Adipose tissue (tissue), 3 donors: ENCODE measurements around the gene CLCNKA. TPM values are rescaled to one million over a fixed set of nuclear protein-coding genes. Genes with fewer than 3 reads are reported as not detected.

Source experiments
- H3K27ac ChIP-seq: one replicate; pipeline ENCODE4 v1.5.1; 2013; ENCODE audit warnings: low read depth, low read length
- WGBS, 3 donors: extraction: QIAGEN DNeasy Blood & Tissue Kit; methylation state at CpG; one replicate each; pipeline ENCODE4 v1.1.7; 2013; 5-methylcytosine and 5-hydroxymethylcytosine counted together
- polyA plus RNA-seq, 3 donors: library from polyadenylated mRNA; stranded (reverse); fragments of 200-250 nt; gene quantifications; one replicate each; pipeline ENCODE4 v1.2.3, GENCODE V29; 2013
- donor health status: healthy with polysubstance abuse.
- donor health status: Bipolar disorder and iron deficiency.
- donor health status: healthy.

Gene CLCNKA
- polyA plus RNA-seq, 3 donors, result 0.22 to 2.4 (median 0.79) TPM

DNA sequence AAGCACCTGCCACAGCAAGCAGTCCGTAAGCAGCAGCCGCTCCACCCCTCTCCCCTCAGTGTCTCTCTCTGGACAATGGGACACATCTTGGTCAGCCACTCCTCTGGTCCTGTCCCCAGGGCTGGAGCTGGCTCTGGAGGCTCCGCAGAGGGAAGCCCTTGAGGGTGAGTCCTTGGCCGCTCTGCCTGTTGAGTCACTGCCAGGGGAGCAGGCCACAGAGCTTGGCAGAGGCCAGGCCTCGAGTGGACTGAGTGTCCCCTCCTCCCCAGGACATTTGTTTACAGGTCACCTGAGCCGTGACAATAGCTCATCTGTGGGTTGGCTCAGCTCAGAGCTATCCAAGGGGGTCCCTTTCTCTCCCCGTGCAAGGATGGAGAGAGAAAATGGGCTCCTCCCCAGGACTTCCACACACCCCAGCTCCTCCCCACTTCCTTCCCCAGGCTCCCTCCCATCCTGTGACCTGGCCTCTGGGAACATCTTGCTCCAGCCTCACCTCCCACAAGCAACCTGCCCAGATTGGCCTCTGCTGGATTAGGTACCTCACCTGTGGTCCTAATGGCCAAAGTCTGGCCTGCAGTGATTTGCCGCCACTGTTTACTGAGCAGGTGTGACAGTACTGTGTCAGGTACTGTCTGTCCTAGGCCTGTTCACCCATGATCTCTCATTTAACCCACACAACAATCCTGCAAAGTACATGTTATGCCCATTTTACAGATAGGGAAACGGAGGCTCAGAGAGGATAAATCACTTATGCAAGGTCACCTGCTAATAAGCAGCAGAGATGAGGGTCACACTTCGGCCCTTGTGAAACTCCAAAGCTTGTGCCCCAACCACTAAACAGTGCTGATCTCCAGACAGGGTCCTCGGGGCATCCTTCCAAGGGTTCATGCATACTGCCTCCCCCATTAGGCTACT is 46.8 kb downstream of the CLCNKA start:
- WGBS, 3 donors, result 53 to 63% (median 59%) methylated on average over 11 of the region's 11 CpGs
- H3K27ac ChIP-seq, result no peak overlapping the region

DNA sequence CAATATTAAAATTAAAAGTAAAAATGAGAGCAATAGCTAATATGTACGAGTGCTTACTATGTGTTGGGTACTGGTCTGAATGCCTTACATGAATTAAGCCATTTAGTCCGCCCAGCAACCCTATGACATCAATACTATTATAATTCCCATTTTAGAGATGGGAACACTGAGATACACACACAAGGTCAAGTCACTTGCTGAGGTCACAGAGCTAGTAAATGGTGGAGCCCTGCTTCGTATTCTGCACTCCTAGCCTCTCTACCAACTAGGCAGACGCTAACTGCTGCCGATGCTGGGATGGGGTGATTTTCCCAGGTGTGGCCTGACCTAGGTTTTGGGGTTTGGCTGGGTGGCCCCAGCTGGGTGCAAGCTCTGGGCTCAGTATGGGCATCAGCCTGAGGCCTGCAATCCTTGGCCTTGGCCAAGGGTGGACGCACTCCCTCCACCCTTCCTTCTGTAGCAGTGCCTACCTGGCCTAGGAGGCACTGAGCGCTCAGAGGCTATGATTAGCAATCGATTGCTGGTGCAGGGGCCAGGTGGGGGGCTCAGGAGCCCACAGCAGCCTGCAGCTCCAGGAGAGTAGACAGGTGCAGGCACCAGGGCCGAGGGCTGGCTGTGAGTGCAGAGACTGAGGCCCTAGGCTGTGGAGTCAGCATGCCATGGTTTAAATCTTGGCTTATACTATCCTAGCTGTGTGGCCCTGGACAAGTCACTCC is 49.0 kb downstream of the CLCNKA start:
- no peak overlapping the region for H3K27ac ChIP-seq
- 88 to 91% (median 90%) methylated on average over 9 of the region's 9 CpGs for WGBS, 3 donors

DNA sequence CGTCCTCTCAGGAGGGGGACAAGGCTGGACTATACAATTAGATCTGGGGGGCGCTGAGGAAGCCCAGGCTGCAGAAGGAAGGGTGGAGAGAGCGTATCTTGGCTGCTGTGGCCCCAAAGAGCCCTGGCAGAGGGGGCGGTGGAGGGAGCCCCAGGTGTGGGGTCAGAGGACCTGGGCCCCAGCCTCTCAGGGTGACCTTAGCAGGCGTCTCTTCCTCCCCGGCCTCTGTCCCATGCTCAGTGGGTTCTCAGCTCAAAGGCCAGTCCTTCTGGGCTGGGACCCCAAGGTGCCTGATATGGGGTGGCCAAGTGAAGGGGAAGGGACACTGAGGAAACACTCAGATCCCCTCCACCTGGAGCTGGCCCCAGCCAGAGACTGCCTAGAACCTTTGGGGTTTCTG is 49.8 kb downstream of the CLCNKA start:
- no peak overlapping the region for H3K27ac ChIP-seq
- 93 to 97% (median 94%) methylated on average over 6 of the region's 6 CpGs for WGBS, 3 donors

DNA sequence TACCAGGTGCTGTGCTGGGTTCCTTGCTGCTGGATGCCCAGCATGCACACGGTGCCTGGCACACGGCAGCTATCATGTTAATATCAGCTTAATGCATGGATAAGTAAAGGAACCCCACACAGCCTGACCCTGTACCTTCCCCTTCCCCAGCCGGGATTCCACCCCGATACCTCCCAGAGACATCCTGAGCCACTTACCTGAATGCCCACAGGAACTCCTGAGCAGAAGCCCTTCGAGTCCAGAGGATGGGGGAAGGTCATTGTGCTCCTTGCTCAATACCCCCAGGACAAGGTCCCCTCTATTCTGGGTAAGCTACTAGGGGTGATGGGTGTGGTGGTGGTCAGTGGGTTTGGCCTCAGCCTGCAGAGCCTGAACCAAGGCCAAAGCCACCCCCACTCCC is 50.3 kb downstream of the CLCNKA start:
- WGBS, 3 donors, result 74 to 92% (median 86%) methylated on average over 5 of the region's 5 CpGs
- H3K27ac ChIP-seq, result no peak overlapping the region

DNA sequence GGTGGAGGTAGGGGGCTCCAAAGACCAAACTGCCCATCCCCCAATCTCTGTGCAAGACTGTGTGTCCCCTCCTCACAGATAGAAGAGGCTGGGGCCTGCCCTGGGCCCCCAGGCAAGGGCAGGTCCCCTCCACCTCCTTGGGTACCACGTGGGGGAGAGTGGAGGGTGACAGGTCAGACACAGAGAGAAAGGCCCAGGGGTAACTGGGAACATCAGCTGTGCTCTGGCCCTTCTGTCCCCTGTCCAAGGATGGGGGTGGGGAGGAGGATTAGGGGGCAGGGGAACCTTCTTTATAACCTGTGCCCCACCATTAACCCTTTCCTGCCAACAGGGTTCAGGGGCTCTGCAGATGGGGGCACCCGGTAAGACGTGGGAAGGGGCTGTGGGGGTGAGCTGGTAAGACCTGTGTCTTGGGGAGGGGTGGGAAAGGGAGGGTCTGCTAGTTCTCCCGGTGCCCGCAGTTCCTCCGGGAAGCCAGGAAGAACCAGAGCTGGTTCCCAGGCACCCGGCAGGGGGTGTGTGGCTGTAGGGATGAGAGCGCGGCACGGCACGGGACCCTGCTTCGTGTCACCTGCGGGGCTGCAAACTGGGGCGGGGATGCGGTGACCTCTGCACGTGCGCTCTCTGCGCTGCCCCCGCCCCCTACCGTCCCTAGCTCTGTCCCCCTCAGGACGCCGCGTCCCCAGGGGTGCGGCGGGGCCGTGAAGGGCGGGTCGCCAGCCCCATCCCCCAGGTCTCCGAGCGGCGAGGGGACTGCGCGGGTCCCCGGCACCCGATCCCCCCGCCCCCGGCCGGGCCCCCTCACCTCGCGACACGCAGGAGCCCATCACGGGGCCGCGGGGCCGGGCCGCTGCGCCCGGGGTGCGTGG is 51.0 kb downstream of the CLCNKA start:
- 7 to 14% (median 10%) methylated on average over 31 to 49 of the region's 49 CpGs for whole genome bisulfite sequencing, 3 donors
- no peak overlapping the region for H3K27ac ChIP-seq

DNA sequence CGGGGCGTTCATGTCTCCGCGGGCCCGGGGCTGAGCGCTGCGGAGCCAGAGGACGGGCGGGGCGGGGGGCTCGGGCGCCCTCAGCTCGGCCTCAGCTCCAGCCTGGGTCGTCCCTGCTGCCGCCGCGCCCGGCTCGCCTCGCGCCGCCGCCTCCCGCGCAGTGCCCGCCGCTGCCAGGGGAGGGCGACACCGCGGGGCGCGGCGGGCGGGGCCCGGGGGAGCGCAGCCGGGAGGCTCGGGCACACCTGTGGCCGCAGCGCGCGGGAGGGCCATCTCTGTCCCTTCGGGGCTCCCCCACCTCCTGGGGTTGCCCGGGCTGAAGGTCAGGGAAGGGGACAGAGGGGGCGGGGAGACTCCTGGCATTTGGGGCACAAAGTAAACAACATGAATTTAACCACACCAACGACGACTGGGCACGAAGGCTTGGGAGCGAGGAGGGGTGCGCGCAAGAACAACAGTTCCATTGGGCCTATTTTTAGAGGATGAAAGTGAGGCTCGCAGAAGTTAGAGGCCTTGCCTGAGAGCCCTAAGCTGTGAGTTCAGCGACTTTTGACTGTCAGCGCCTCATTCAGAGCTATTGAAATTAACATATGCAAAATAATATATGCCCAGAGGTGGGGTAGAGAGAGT is 51.8 kb downstream of the CLCNKA start, which contains the start of gene FAM131C:
Gene FAM131C (minus strand): TSS at position 162 of the 630 bp plus-strand sequence. CDS start 209 bp downstream, outside the sequence.
- H3K27ac ChIP-seq, result no peak within 1 kb of the TSS
- WGBS, 3 donors, result 3 to 5% (median 3%) methylated on average over 37 to 54 of the region's 54 CpGs

- WGBS, 3 donors, result 82 to 93% (median 92%) methylated on average over 5 of the region's 5 CpGs
- H3K27ac ChIP-seq, result no peak overlapping the region
Observed at GRCh38 chr1:16074217-16074616, 52.4 kb downstream of the CLCNKA start.

DNA sequence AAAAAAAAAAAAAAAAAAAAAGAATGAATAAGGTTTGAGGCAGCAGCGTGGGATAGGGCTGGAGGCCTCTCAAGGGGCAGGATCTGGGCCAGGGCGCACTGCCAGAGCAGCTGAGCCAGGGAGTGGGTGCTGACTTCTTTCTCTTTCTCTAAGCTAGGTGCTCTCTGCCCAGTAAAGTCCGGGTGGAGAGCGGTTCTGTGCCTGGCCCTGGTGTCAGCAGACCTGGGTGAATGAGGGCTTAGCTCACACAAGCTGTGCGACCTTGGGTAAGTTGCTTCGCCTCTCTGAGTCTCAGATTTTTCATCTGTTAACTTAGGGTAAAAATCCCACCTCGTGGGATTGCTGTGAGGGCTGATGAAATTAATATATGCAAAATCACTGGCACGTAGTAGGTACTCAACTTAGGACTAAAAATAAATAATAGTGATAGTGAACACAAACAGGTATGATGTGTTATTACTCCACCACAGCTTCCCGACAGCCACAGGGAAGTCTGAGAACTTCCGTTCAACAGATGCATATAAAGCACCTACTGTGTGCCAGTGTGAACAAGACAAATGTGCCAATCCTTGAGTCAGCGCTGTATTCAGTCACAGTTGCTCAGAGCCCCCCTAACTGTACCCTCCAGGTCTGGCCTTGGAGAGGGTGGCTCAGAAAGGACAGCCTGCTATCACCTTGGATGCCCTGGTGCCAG is 53.6 kb downstream of the CLCNKA start:
- no peak overlapping the region for H3K27ac ChIP-seq
- 67 to 70% (median 69%) methylated on average over 11 of the region's 11 CpGs for WGBS, 3 donors

DNA sequence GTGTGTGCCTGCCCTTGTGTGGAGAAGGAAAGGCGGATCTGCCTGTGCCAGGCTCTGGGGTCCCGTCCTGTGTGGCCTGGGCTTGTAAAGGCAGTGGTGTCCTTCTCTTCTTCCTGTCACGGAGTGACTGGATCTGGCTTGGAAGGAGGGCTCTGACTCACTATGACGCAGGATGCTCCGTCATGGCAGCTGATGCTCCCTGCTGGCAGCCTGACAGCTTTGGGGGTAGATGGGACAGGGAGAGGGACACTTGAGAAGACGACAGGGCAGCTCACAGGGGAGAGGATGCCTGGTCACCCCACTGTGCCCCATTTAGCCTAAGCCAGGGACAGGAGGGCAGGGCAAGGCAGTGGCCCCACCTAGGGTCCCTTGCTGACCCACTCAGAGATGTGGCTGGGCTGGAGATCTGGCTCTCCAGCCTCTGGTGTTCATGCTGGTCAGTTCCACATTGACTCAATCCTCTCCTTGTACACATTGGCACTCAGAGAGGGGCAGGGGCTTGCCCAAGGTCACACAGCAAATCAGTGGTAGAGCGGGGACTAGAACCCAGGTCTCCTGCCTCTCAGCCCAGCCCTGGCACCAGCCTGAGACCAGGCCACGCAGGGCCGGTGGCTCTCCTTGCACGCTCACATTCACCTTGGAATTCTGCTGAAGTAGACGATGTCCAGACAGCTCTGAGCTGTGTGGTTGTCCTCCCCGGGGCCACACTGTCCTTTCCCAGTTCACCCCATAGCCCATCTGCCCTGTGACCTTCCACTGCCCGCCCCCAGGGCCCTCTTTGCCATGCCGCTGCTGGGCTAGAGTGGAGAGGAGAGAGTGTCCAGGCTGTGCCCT is 54.4 kb downstream of the CLCNKA start:
- 83 to 91% (median 85%) methylated on average over 14 of the region's 14 CpGs for WGBS, 3 donors
- H3K27ac ChIP-seq, result no peak overlapping the region

GRCh38 chr1:16076865-16077238 is 55.0 kb downstream of the CLCNKA start:
- 79 to 83% (median 80%) methylated on average over 11 of the region's 11 CpGs for WGBS, 3 donors
- no peak overlapping the region for H3K27ac ChIP-seq

DNA sequence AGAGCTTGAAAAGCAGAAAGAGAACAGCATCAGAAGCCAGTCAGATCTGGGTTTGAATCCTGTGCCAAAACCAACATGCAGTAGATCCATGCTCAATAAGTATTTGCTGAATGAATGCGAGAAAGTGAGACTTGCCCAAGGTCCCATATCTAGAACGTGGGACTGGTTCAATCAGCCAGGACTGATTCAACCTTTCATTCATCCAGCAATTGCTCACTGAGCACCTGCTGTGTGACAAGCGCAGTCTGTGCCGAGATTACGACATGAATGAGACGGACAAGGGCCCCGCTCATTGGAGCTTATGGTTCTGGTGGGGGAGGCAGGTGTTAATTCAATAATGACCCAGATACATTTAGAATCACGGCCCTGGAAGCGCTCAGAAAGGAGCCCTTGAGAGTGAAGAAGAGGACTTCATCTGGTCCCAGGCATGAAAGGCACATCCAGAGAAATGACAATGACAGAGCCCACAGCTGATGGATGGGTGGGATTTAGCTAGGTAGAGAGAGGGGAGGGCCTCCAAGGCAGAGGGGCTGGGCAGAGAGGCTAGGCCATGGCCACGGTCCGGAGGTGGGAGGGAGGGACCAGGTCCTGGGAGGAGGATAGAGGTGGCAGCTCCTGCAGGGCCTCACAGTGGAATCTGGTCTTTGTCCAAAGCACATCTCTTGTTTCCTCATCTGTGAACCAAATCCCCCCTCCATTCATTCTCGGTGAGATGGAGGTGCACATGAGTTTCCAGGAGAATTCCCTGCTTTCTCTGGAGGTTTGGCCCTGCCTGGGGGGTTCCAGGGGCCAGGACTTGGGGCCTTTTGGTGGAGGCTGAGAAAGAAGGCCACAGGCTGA is 55.8 kb downstream of the CLCNKA start:
- WGBS, 3 donors, result 83 to 86% (median 85%) methylated on average over 12 of the region's 12 CpGs
- H3K27ac ChIP-seq, result no peak overlapping the region

DNA sequence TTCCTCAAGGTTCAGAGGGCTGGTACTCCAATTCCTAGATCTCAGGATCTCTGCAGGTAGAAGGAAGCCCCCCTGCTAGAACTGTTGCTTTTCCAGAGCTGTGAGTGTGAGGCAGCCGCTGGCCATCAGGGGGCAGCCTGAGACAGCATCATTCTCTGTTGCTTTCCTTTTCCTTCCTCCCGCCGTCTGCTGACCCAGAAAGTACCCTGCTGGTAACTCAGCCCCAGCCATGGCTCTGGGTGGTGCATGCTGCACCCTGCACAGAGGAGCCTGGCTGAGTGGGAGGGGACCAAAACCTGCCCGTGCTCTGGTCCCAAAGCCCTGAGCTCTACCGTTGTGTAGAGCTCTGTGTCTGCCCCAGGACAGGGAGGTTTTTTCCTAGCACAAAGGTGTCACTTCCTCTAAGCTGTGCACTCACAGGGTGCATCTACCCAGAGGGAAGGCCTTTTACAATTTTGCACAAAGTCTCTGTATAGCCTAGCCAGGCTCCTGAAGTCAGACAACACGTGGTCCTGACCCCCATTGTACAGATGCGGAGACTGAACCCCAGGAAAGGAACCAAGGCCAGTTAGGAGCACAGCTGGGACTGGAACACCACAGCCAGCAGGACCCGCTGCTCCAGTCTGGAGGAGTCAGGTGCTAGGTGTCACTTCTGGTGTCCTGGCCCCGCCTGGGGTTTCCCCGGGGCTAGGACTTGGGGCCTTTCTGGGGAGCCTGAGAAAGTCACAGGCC is 57.3 kb downstream of the CLCNKA start:
- WGBS, 3 donors, result 31 to 37% (median 37%) methylated on average over 10 of the region's 10 CpGs
- H3K27ac ChIP-seq, result no peak overlapping the region

DNA sequence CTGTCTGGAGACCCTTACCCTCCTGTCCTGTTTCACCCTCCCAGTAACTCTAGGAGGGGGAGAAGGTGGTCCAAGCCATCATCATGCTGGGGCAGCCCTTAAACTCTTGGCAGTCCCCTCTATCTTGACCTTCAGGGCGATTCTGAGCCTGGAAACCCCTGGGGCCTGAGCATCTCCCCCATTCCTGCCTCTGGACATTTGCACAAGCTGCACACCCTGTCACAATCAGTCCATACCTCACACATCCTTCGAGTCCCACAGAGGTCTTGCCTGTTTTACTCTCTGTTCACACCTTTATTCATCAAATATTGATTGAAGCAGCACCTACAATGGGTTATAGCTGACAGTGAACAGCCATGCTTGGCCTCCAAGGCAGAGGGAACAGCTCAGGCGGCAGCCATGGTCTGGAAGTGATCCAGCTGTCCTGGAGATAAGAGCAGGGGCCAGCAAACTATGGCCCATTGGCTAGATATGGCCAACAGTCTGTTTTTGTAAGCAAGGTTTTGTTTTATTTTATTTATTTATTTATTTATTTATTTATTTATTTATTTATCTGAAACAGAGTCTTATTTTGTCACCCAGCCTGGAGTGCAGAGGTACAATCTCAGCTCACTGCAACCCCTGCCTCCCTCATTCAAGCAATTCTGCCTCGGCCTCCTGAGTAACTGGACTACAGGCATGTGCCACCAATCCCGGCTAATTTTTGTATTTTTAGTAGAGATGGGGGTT is 58.8 kb downstream of the CLCNKA start:
- 74 to 91% (median 89%) methylated on average over 5 of the region's 5 CpGs for WGBS, 3 donors
- no peak overlapping the region for H3K27ac ChIP-seq

- 71 to 85% (median 84%) methylated on average over 9 of the region's 9 CpGs for WGBS, 3 donors
- no peak overlapping the region for H3K27ac ChIP-seq
Observed at GRCh38 chr1:16081636-16082035, 59.8 kb downstream of the CLCNKA start.
